OCI-LY3 (cell line): ENCODE data around the gene LPCAT2.

ENCODE experiments used
- EZH2phosphoT487 ChIP-seq: fragments of 200-600 bp; shearing (Covaris generic); IDR thresholded peaks from 2 replicates; pipeline ENCODE4 v1.6.1; 2018; ENCODE audit warnings: antibody characterized with exemption, mixed run types, low read depth
- TF ChIP-seq, protein P1 (sequence below): fragments of 200-600, 300-600 bp; sonication (generic); IDR thresholded peaks from 2 replicates; pipeline ENCODE4 v1.5.1; 2014; ENCODE audit warnings: antibody characterized with exemption, low read length, low read depth

DNA sequence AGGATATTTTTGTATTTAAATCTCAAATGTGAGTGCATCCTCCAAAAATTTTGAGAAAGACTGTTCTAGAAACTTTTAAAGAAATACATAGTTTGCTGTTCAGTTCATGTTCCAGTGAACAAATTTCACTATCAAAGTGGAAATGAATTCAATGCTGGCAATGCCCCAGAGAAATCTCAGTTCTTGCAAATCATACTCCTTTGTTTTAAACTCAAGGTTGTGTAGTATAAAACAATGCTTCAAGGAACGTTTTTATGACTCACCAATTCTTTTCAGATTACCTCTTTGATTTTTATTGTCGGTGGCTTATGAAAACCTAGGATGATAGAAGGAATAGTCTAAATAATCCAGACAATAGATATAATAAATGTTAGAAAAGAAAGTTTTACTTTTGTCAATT is 17.6 kb downstream of the LPCAT2 start:
- TF ChIP-seq, protein P1, sequence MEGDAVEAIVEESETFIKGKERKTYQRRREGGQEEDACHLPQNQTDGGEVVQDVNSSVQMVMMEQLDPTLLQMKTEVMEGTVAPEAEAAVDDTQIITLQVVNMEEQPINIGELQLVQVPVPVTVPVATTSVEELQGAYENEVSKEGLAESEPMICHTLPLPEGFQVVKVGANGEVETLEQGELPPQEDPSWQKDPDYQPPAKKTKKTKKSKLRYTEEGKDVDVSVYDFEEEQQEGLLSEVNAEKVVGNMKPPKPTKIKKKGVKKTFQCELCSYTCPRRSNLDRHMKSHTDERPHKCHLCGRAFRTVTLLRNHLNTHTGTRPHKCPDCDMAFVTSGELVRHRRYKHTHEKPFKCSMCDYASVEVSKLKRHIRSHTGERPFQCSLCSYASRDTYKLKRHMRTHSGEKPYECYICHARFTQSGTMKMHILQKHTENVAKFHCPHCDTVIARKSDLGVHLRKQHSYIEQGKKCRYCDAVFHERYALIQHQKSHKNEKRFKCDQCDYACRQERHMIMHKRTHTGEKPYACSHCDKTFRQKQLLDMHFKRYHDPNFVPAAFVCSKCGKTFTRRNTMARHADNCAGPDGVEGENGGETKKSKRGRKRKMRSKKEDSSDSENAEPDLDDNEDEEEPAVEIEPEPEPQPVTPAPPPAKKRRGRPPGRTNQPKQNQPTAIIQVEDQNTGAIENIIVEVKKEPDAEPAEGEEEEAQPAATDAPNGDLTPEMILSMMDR, result no peak
- no peak for TF ChIP-seq EZH2phosphoT487
